GM08714 (cell line): ENCODE results near the gene SLC44A3.

ENCODE experiments used
- H3K4me3 ChIP-seq: fragments of 200-500 bp; sonication (Bioruptor generic); 2 replicates; pipeline ENCODE4 v1.5.1; 2014; ENCODE audit warnings: mild to moderate bottlenecking, low read length, inconsistent platforms
- ZNF274 ChIP-seq: IDR thresholded peaks from 2 replicates; pipeline ENCODE4 v1.6.1; 2012; ENCODE audit warnings: mild to moderate bottlenecking, low read depth, low read length

SLC44A3 gene

DNA sequence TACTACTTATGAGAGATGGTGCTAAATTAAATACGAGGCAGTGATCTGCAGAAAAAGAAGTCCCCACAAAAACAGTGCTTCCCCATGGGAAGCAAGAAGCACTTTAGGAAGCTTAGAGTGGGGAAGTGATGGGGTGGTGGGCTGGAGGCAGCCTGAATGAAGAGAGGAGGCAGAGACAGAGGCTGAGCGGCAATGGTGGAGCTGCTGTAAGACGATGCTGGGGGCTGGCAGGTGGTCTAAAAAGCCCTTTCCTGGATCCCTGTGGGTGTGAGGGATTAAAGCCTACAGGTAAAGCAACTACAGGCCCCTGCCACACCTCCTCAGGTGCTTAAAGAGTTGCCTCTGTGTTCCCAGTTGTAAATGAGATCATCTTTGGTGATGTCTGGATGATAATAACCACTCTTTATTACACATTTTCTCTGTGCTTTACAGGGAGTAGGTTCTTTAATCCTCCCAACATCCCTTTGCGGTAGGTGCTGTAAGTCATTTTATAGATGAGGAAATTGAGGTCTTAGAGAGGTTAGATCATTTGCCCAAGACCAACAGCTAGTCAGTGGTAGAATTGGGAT lies 67.5 kb downstream of the SLC44A3 start:
- no peak for TF ChIP-seq ZNF274
- no peak overlapping the region for H3K4me3 ChIP-seq

DNA sequence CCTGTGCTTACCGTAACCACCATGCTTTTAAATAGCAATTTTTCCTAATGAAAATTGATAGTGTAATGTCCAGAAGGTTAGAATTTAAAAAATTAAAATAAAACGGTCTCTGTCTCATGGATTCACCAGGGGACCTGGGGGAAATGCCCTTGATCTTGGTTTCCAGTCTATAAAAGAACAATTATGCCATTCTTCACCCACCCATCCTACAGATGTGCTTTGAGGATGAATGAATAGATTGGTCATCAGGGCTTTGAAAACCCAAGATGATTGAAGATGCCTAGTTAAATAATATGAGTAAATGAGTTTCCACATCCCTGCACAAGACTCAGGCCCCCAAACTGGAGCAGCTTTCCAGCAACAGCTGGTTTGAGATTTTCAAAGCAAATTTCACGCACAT lies 68.0 kb downstream of the SLC44A3 start:
- no peak for TF ChIP-seq ZNF274

DNA sequence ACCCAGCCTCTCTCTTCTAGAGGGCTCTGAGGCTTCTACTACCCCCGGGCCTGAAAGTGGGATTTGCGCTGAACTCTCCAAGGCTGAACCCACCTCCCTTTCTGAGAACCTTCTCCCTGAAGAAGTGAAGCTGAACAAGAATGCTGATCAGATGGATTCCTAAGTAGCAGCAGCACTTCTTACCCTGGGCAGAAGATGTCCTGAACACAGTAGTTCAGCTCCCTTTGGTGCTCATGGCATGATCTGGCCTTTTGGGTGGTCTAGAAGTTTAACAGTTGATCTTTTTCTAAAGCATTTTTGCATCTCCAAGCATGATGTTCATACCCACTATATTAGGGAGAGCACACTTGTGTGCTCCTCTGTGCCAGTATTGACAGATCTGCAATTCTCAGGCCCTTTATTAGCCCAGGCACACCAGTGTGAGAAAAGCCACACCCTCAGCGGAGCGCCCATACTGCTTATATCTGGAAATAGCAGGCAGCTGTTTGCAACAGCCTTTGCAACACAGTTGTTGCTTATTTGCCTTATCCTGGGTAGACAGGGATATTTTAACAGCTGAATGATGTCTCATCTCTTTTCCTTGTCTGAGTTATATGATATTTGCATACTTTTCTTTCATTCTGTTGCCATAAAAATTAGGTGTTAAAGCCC lies 72.6 kb downstream of the SLC44A3 start:
- TF ChIP-seq ZNF274, result no peak
- no peak overlapping the region for H3K4me3 ChIP-seq

More for the DNA sequence above, 68.0 kb downstream of the SLC44A3 start:
- no peak overlapping the region for H3K4me3 ChIP-seq

DNA sequence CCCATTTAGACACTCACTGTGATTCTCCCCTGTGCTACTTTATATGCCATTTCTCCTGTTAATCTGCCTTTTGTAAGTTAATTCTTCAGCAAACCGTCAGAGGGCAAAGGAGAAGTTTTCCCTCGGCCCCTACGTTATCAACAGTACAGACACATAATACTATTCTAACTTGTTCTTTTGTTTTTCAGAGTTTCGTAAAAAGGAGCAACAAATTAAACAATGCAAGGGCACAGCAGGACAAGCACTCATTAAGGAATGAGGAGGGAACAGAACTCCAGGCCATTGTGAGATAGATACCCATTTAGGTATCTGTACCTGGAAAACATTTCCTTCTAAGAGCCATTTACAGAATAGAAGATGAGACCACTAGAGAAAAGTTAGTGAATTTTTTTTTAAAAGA lies 74.5 kb downstream of the SLC44A3 start:
- no peak for TF ChIP-seq ZNF274
- H3K4me3 ChIP-seq, result no peak overlapping the region

DNA sequence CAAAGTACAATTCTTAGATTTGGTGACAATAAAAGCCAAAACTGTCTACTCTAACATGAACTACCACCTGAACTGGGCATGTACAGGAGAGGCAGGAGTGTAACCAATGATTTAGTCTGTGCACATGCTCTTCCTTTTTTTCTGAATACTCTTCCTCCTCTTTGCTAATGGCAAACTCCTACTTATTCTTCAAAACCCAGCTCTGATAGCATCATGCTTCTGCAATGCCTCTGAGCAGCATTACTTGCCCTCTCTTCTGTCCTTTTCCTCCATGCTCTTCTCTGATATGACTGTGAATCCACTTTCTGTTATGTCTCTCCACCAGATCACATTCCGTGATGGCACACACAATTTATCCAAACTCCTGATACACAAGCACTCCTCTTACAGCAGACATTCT lies 75.4 kb downstream of the SLC44A3 start:
- no peak for TF ChIP-seq ZNF274
- H3K4me3 ChIP-seq, result no peak overlapping the region

DNA sequence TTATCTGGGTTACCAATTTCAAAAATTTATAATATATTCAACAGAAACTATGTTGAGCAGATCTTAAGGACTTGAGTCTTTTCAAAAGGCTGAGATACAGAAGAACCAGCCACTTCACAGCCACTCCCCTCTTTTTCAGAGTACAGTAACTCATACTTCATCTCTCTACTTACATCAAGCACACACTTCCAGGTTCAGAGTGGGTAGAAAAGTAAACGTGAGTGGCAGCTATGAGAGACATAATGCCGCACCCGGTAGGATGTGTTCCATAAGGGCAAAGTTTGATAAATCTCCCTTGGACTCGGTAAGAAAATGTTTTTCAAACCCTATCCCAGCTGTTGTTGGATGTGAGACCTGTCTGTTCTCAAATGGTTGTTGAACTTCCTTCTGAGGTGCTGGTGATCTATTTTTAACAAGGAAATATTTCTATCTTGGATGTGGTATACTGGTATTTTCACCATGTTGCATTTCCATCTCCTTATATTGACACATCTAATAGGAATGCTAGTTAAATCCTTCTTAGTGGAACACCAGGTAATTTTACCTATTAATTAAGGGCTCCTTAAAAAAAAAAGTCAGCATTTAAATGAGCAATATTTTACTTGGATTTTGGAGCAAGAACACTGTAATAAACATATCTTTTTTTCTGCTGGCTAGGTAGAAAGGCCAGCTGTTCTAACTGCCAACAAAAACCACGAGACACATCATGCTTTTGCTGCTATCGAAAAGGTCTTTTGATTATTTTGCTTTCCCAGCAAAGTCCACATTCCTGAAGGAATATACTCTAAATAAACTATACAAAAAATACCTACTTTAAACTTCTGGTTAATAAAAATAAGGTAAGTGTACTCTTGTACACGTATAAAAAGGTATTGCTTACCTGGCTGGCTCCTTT lies 78.6 kb downstream of the SLC44A3 start:
- no peak overlapping the region for H3K4me3 ChIP-seq
- TF ChIP-seq ZNF274, result no peak

DNA sequence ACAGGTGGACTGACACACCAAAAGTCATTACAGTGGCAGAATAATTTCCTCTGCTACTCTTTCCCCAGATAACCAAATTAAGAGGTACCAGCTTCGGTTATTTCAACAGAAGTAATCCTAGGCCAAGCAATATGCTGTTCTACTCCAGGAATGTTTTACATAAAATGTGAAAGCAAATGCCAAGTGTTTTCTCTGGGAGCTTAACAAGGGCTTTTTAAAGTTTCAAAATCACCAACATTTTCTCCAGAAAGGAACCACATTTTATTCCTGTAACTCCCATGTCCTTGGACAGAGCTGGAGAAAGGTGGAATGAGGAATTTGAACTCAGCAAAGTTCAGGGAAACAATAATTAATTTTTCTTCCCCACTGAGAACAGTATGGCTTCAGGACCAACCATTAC lies 79.6 kb downstream of the SLC44A3 start:
- no peak overlapping the region for H3K4me3 ChIP-seq
- TF ChIP-seq ZNF274, result no peak

DNA sequence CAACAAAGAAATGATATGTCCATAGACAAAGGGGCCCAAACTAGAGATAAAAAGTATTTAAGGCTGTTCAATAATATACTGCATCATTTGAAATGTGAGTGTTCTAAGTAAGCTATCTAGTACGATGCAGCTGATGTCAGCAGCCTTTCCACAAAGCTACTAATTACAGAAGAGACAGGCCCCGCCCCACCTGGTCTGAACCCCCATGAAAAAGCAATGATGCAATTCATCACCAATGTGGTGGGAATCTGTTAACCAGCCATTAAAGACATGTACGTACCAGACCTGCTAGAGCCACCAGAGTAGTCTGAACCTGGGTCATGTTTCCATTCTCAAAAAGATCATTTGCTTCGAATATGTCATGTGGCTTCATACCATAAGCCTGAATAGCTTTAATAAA lies 81.7 kb downstream of the SLC44A3 start:
- no peak for TF ChIP-seq ZNF274
- H3K4me3 ChIP-seq, result no peak overlapping the region

DNA sequence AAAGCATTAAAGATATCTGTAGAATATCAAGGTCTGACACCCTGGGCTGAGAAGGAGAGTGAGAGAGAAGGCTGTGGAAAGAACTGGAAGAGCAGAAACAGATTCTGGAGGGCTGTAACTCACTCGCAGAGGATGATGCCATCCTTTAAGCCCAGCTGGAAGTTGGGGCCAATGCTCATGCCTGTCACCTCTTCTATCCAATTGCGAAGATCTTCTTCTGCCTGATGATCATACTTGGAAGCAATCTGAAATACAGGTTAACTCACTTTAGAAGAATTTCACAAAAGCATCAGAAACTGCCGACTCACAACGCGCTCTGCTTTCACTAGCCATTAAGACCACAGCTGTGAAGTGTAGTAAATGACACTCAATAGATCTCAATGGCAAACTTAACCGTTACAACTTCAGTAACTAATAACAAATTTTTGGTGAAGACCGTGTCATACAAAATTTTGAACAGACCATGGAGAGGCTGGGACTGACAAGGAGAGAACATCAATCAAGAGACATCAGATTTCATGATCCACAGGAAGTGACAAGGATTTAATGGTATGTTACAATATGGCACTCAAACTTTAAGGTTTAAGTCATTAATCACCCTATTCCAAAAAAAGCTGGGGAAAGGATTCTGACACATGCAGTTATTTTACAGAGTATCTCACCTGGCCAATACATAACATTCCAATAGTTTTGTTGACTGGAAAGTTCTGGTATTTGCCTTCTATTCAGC lies 83.3 kb downstream of the SLC44A3 start:
- no peak overlapping the region for H3K4me3 ChIP-seq
- TF ChIP-seq ZNF274, result no peak

DNA sequence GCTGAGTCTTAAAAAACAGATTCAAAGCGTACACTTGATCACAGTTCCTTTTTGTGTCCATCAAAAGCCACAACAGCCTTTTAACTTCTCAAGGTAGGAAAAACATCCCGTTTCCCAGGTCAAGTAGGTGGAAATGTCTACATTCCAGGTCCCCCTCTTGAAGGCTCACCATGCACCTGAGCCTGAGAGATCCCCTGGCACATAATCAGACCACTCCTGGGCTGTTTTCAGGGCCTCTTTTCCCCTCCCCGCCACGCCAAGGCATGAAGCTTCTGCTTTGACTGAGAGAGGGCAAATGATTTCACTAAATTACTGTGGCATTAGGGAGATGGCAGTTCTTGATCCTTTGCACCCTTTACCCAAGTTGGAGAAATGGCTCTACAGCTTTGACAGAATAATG lies 85.0 kb downstream of the SLC44A3 start:
- no peak overlapping the region for H3K4me3 ChIP-seq
- no peak for TF ChIP-seq ZNF274

DNA sequence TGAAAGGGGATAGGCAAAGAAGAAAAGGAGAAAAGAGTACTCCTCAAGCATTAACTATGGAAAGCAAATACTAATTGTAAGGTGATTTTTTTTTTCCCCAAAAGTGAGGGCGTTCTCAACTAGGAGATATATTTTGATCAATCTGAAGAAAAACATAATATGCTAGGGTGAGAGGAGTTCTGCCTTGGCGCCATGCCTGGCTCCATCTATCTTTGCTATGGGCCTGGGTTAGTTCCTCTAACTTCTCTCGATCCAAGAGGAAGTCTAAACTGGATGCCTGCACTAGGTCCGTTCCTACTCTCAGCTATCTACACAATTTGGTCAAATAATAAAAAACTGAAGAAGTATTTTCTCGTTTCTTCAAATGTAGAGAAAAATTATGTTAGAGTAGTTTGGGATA lies 86.2 kb downstream of the SLC44A3 start:
- no peak overlapping the region for H3K4me3 ChIP-seq
- no peak for TF ChIP-seq ZNF274

DNA sequence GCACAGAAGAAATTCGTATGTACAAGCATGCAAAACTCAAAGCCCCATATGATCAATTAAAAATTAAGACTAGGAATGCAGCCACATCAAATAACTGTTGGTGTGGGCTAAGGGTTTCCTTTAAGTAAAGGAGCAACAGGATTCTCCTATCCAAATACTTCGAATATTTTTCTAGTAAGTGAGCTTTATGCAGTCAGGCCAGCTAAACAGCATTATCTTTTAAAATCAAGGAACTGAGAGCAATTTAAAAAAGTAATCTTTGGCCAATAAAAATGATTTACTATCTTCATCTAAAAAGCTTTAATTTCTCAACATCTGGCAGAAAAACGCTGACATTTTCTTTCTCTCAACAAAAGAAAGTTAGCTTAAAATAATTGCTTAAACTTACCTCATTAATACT lies 87.0 kb downstream of the SLC44A3 start:
- H3K4me3 ChIP-seq, result no peak overlapping the region
- TF ChIP-seq ZNF274, result no peak

DNA sequence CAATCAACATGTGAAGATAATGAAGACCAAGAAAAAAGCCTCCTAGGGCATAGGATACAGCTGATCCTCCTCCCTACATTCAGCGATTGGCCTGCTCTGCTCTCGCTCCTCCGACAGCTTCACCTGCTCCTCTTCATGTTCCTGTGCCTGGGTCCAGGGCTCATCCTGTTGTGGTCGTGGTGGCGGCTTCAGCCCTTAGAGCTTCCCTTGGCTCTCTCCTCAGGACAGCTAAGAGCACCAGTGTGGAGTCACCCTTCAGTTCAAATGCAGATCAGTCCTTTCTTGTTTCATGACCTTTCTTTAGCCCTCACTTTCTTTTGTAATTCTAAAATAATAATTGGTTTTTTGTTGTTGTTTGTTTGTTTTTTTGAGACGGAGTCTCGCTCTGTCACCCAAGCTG lies 88.0 kb downstream of the SLC44A3 start:
- H3K4me3 ChIP-seq, result no peak overlapping the region
- TF ChIP-seq ZNF274, result no peak

DNA sequence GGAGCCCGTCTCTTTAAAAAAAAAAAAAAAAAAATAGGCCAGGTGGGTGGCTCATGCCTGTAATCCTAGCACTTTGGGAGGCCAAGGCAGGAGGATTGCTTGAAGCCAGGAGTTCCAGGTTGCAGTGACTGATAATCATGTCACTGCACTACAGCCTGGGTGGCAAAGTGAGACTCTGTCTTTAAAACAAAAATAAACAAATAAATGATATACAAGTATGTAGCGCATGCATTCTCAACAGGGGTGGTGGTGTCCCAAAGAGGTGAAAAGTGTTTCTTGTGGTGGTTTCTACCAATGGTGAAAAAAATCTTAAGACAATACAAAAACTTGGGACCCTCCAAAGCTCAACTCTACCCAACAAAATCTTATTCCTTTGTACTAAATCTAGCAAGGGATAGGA lies 88.8 kb downstream of the SLC44A3 start:
- TF ChIP-seq ZNF274, result no peak
- H3K4me3 ChIP-seq, result no peak overlapping the region

DNA sequence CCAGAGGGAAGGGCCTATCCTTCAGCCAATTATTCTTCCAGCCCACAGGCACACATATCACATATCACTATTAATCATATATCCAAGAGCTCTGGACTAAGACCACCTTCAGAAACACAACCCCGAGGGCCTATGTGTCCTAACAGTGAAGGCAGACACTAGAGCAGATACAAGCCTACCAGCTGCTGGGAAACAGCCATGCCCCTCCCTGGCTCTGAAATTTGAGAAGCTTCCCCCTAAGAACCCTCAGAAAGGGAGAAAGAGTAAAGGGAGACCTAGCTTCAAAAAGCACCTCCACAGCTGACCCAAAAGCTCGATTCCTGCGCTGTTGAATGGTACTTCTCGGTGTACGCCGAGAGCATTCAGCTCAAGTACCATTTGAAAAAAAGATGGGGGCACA lies 89.3 kb downstream of the SLC44A3 start:
- H3K4me3 ChIP-seq, result no peak overlapping the region
- no peak for TF ChIP-seq ZNF274
